Measurements from ENCODE around the gene BCL2L11.

Gene BCL2L11

DNA sequence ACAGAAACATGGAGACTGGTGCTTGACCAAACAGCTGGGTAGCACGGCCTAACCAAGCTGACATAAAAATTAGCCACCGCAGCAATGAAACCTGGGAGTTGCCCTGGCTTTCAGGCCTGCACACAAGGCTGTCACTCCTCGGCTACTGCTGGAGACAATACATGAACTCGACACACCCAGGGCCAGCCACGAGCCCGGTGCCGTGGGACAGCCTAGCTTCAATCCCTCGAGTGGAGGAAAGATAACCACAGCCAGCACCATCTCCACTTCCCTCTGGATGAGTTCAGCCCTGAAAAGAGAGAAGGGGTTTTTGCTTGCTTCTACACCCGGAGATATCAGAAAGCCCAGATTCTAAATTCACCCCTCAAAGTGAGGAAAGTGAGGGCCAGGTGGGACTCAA is 78.0 kb downstream of the BCL2L11 start:
- no peak for DNase-seq

DNA sequence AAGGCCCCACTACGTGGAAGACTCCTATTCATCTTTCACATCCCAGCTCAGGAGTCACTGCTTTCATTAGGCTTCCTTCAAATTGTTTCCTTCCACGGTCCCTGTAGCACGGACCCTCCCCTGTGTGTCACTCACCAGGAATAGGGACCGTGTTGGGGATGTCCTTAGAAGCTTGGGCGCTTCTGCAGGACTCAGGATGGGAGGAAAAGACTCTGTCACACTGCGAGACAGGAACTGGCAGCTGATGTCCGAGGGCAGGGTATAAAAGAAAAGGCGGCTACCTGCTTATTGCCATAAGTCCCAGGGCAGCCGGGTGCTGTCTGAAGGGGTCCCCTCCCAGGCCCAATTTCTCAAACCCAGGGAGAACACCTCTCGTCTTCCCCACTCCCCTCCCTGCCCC is 79.1 kb downstream of the BCL2L11 start:
- DNase-seq = no peak

DNA sequence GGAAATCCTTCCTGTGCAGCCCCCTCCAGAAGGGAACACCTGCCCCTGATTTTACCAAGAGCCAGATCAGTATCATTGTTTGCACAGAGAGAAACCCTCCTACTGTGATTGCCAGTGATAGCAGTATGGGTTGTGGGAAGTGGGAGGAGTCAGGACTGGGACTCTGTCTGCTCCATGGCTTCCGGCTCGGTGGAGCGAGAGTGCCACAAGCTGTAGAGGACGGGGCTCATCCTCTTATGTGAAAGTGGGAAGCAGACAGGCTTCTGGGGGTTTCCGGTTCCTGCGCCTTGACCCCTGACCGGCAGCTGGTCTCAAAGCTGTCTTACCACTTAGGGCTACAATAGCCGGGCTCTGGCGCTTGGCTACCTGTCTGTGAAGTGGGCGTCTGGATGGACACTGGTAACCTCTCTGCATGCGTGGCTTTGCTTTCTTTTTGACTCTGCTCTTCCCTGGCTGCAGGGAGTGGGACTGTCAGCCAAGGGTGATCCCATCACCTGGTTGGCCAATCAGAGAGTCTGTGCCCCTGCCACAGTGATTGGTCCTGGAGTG is 79.7 kb downstream of the BCL2L11 start:
- no peak for DNase-seq

DNA sequence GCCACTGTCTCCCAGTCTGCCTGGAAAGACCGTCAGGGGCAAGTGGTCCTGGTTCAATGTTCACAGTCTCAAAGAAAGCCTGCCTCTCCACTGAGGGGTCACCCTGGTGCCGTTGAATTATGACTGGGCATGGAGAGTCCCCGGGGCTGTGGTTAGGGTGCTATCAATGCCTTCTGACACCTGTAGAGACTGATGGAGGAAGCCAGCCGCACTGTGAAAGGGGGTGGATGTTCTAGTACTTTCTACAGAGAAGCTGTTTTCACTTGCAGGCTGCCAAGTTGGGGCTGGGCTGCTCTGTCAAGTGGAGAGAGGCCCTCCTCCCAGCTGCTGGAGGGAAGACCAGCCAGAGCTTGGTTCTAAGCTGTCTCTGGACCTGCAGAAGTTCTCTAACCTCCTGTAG is 80.5 kb downstream of the BCL2L11 start:
- no peak for DNase-seq

DNA sequence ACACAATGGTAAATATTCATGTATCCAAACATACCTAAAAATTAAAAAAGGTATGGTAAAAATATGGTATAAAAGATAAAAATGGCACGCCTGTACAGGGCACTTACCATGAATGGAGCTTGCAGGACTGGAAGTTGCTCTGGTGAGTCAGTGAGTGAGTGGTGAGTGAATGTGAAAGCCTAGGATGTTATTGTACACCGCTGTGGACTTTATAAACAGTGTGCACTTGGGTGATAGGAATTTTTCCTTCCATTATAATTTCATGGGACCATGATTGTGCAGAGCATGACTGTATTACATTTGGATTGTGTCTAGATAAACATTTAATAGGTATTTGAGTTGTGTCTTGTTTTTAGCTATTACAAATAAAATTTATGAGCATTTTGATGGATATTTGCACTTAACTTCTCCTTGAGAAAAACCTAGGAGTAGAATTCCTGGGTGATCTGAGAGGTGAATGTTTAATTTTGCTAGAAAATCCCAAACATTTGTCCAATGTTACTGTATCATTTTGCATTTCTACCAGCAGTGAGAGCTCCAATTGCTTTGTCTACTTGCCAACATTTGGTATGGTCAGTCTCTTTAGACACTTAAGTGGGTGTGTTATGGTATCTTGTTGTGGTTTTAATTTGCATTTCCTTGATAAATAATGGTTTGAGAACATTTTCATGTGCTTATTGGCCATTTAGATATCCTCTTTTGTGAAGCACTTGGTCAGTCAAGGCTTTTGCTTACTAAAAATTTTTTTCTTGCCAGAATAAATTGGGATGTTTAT is 81.7 kb downstream of the BCL2L11 start:
- no peak for DNase-seq

DNA sequence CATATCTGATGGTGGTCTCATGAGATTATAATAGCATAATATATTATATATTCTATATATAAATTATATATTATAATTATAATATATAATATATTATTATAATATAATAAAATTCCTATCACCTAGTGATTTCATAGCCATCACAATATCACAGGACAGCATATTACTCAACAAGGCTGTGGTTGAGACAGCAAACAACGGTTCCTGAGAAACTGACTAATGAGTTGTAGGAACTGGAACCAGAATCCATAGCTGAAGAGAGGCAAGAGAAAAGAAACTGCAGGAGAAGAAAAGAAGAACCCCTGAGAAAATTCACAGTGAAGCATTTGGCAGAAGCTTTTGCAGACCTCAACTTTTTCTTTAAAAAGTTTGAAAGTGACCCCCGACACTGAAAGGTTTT is 84.0 kb downstream of the BCL2L11 start:
- DNase-seq = no peak

DNA sequence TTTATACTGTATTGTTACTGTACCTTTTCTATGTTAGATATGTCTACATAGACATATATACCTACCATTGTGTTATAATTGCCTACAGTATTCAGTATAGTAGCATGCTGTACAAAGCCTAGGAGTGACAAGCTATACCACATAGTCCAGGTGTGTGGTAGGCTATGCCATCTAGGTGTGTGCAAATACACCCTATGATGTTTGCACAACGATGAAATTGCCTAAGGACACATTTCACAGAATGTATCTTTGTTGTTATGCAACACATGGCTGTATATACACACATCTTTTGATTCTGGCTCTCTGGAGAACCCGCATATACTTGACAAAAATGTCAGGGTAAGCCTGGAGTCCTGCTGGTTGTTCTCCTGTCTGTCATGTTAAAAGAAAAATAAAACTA is 85.1 kb downstream of the BCL2L11 start:
- DNase-seq = no peak

DNA sequence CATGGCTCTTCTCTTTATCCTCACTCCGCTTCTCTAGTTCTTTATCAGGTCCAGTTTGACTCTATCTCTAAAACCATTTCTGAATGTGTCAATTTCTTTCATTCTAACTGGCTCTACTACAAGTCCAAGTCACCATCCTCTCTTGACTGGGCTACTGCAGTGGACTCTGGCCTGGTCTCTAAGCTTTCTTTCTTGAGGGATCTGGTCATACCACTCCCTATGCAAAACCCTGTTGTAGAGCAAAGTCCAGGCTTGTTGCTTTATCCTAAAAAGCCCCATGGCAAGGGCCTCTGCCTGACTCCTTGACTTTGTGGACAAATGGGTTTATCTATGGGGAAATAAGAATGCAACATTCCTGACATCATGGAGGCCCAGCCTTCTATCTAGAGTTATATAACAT is 87.1 kb downstream of the BCL2L11 start:
- no peak for DNase-seq

DNA sequence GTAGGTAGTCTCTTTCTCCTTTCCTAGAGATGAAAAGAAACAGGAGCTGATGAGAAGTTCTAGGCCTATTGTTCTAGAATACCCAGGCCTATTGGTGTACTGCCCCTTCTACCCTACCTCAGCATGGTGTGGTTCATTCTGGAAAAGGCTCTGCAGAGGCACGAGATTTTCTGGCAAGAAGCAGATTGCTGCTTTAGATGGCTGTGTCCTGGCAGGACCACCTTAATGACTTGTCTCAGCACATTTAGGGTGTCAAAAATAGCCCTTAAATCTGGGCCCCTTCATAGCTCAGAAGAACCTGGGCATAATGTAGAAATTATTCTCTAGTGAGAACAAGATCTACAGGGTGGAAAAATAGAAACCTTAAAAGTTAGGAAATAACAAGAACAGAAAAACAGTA is 87.9 kb downstream of the BCL2L11 start:
- DNase-seq = no peak

DNA sequence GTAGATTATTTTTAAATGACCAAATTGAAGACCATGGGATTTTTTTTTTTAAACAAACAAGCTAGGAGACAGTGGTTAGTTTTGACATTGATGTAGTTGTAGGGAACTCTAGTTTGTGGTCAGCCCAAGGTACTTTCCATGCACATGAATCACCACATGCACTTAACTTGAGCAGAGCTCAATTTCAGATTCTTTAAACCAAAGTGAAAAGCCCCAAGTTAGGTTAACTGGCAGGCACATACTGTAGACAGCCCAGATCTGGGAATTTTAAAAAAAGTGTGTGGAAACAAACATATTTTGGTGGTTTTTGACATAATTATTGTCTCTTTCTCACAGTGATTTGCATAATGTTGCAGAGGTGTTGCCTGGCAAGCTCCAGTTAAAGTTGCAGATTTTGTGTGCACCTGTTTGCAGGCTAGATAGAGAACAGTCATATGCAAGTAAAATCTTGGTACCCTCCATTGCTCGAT is 88.4 kb downstream of the BCL2L11 start:
- DNase-seq = no peak

DNA sequence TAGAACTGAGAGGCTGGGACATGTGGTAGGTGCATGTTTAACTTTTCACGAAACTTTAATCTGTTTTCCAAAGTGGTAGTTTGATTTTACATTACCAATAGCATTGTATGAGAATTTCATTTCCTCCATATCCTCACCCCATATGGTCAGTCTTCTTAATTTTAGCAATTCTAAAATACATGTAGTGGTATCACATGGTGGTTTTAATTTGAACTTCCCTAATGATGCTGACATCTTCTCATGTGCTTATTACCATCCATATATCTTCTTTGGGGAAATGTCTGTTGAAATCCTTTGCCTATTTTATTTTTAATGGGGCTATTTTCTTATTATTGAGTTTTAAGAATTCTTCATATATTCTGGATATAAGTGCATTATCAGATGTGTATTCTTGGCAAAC is 89.3 kb downstream of the BCL2L11 start:
- DNase-seq = no peak

DNA sequence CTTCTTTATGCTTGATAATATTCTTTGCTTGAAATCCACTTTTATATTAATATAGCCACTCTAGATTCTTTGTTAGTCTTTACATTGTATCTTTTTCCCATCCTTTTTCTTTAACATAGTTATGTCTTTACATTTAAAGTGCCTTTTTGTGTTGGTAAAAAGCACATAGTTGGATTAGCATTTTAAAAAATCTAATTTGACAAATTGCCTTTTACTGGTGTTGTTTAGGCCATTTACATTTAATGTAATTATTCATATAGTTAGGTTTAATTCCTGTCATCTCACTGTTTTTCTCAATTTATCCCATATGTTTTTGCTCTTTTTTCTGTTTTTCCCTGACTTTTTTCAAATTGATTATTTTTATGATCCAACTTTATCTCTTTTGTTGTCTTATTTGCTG is 93.2 kb downstream of the BCL2L11 start:
- no peak for DNase-seq

DNA sequence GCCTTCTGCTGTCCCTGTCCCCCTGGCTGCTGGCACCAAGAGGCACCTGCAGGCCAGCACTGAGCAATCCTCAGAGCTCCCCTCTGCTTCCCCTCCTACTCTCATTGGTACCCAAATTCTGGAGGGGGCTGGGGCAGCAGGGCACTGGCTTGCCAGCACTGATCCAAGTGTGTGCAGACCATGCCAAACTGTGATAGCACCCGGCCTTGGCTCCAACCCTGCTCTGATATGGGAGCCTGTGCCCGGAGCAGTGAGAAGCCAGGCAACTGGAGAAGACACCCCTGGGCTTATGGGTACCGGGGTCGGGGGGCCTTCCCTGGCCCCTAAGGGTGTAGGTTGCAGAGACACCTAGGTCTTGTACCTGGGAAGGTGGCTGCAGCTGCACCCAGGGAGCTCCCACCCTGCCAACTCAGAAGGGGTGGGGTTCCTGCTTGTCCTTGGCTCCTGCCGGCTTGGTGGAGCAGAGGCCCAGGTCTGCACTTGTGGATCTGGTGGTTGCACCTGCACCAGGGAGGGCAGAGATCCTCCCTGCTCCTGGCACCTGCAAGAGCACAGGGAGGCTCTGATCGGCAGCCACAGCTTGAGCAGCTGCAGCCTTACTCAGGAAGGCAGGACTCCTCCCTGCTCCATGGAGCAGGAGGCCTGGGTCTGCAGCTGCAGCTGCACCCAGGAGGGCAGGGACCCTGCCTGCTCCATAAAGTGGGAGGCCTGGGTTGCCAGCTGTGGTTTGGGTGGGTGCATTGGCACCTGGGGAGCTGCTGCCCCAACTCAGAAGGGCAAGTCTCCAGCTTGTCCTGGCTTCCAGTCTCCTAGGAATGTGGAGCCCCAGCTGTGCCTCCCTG is 96.3 kb downstream of the BCL2L11 start:
- DNase-seq = no peak

Measured in stimulated activated CD4-positive, alpha-beta T cell treated with anti-CD3 and anti-CD28 coated beads, Interleukin-12 subunit alpha, Interleukin-12 subunit beta, amount 100 ng/mL, for 4 hours (primary cell).